ENCODE results near the gene GRIP1.

Gene GRIP1

GRCh38 chr12:66496595-66496994, 182.3 kb downstream of the GRIP1 start:
- ATAC-seq (ENCODE audit: insufficient read depth, low read depth) = no peak
- Histone ChIP-seq H3K4me3 (ENCODE audit: low read depth in 1 of 2, low read length in 2 of 2) (no peak overlapping the region), H4K20me1 (ENCODE audit: insufficient read depth, low read length) (no peaks in the 10 kb centered on the region), H3K27ac (ENCODE audit: low read length) (no peak overlapping the region), H3K9me3 (ENCODE audit: insufficient read depth, low read length, severe bottlenecking) (no peaks in the 10 kb centered on the region), H3K79me2 (ENCODE audit: insufficient read depth, low read length) (no peaks in the 10 kb centered on the region), H3K4me2 (ENCODE audit: insufficient read depth, low read length) (no peak overlapping the region), H2AFZ (ENCODE audit: low read depth, low read length) (no peak overlapping the region), H3K9ac (ENCODE audit: low read depth, low read length) (no peak overlapping the region), H3K36me3 (ENCODE audit: insufficient read depth, low read length) (no peaks in the 10 kb centered on the region), H3K4me1 (ENCODE audit: insufficient read depth, low read length) (no peaks in the 10 kb centered on the region), H3K27me3 (ENCODE audit: insufficient read depth, low read length, poor library complexity) (no peaks in the 10 kb centered on the region)
- TF ChIP-seq CTCF (IDR thresholded peaks at IDR 0.05; ENCODE audit: borderline replicate concordance, extremely low read depth, low read length, poor library complexity, severe bottlenecking) (no peak), EZH2 (IDR thresholded peaks at IDR 0.05; ENCODE audit: borderline replicate concordance, low read depth, low read length, severe bottlenecking) (no peak)
- no peak for DNase-seq

- no peaks in the 10 kb centered on the region for H3K4me1 ChIP-seq (ENCODE audit: insufficient read depth, low read length)
- no peak overlapping the region for H3K27ac ChIP-seq (ENCODE audit: low read length)
- TF ChIP-seq CTCF (IDR thresholded peaks at IDR 0.05; ENCODE audit: borderline replicate concordance, extremely low read depth, low read length, poor library complexity, severe bottlenecking) (no peak), EZH2 (IDR thresholded peaks at IDR 0.05; ENCODE audit: borderline replicate concordance, low read depth, low read length, severe bottlenecking) (no peak)
- no peak overlapping the region for H2AFZ ChIP-seq (ENCODE audit: low read depth, low read length)
- H3K36me3 ChIP-seq (ENCODE audit: insufficient read depth, low read length) = no peaks in the 10 kb centered on the region
- no peaks in the 10 kb centered on the region for H3K9me3 ChIP-seq (ENCODE audit: insufficient read depth, low read length, severe bottlenecking)
- H3K27me3 ChIP-seq (ENCODE audit: insufficient read depth, low read length, poor library complexity) = no peaks in the 10 kb centered on the region
- H3K9ac ChIP-seq (ENCODE audit: low read depth, low read length) = no peak overlapping the region
- H3K4me3 ChIP-seq (ENCODE audit: low read depth in 1 of 2, low read length in 2 of 2) = no peak overlapping the region
- no peak overlapping the region for H3K4me2 ChIP-seq (ENCODE audit: insufficient read depth, low read length)
- no peaks in the 10 kb centered on the region for H4K20me1 ChIP-seq (ENCODE audit: insufficient read depth, low read length)
- no peaks in the 10 kb centered on the region for H3K79me2 ChIP-seq (ENCODE audit: insufficient read depth, low read length)
- no peak for DNase-seq
- no peak for ATAC-seq (ENCODE audit: insufficient read depth, low read depth)
Observed at GRCh38 chr12:66495709-66496108, 183.2 kb downstream of the GRIP1 start.

- TF ChIP-seq EZH2 (IDR thresholded peaks at IDR 0.05; ENCODE audit: borderline replicate concordance, low read depth, low read length, severe bottlenecking) = no peak
- TF ChIP-seq CTCF (IDR thresholded peaks at IDR 0.05; ENCODE audit: borderline replicate concordance, extremely low read depth, low read length, poor library complexity, severe bottlenecking) = no peak
- H3K27me3 ChIP-seq (ENCODE audit: insufficient read depth, low read length, poor library complexity) = no peaks in the 10 kb centered on the region
Observed at GRCh38 chr12:66493819-66494218, 185.1 kb downstream of the GRIP1 start.

GRCh38 chr12:66491853-66492252, 187.0 kb downstream of the GRIP1 start:
- TF ChIP-seq EZH2 (IDR thresholded peaks at IDR 0.05; ENCODE audit: borderline replicate concordance, low read depth, low read length, severe bottlenecking) = no peak
- no peaks in the 10 kb centered on the region for H3K4me1 ChIP-seq (ENCODE audit: insufficient read depth, low read length)
- H3K4me2 ChIP-seq (ENCODE audit: insufficient read depth, low read length) = no peak overlapping the region
- H3K4me3 ChIP-seq (ENCODE audit: low read depth in 1 of 2, low read length in 2 of 2) = no peak overlapping the region
- H3K9me3 ChIP-seq (ENCODE audit: insufficient read depth, low read length, severe bottlenecking) = no peaks in the 10 kb centered on the region
- H3K36me3 ChIP-seq (ENCODE audit: insufficient read depth, low read length) = no peaks in the 10 kb centered on the region
- no peak overlapping the region for H3K27ac ChIP-seq (ENCODE audit: low read length)
- no peak overlapping the region for H3K9ac ChIP-seq (ENCODE audit: low read depth, low read length)
- ATAC-seq (ENCODE audit: insufficient read depth, low read depth) (no peak), DNase-seq (no peak)
- no peaks in the 10 kb centered on the region for H4K20me1 ChIP-seq (ENCODE audit: insufficient read depth, low read length)
- no peak overlapping the region for H2AFZ ChIP-seq (ENCODE audit: low read depth, low read length)
- H3K79me2 ChIP-seq (ENCODE audit: insufficient read depth, low read length) = no peaks in the 10 kb centered on the region
- no peaks in the 10 kb centered on the region for H3K27me3 ChIP-seq (ENCODE audit: insufficient read depth, low read length, poor library complexity)

More at GRCh38 chr12:66493819-66494218, 185.1 kb downstream of the GRIP1 start:
- no peak overlapping the region for H3K4me3 ChIP-seq (ENCODE audit: low read depth in 1 of 2, low read length in 2 of 2)
- DNase-seq (no peak), ATAC-seq (ENCODE audit: insufficient read depth, low read depth) (no peak)
- no peak overlapping the region for H2AFZ ChIP-seq (ENCODE audit: low read depth, low read length)
- H3K27ac ChIP-seq (ENCODE audit: low read length) = no peak overlapping the region
- no peaks in the 10 kb centered on the region for H3K4me1 ChIP-seq (ENCODE audit: insufficient read depth, low read length)
- H3K4me2 ChIP-seq (ENCODE audit: insufficient read depth, low read length) = no peak overlapping the region
- no peaks in the 10 kb centered on the region for H3K9me3 ChIP-seq (ENCODE audit: insufficient read depth, low read length, severe bottlenecking)
- no peak overlapping the region for H3K9ac ChIP-seq (ENCODE audit: low read depth, low read length)
- no peaks in the 10 kb centered on the region for H3K79me2 ChIP-seq (ENCODE audit: insufficient read depth, low read length)
- H4K20me1 ChIP-seq (ENCODE audit: insufficient read depth, low read length) = no peaks in the 10 kb centered on the region
- no peaks in the 10 kb centered on the region for H3K36me3 ChIP-seq (ENCODE audit: insufficient read depth, low read length)

Measured in DND-41 (cell line).